HG02973 (cell line): ENCODE results near the gene FASN.
"Not testable (repeated sequence)": the region's sequence is repeated elsewhere in the genome, so short reads cannot be mapped to it uniquely, and the experiment has no call there.

Source experiments
- ATAC-seq: cut with Tn5 transposase; IDR thresholded peaks from one replicate; pipeline ENCODE4 v1.9.1; 2021; ENCODE audit warnings: moderate library complexity; ENCODE audit not compliant: unreplicated experiment

The FASN gene

DNA sequence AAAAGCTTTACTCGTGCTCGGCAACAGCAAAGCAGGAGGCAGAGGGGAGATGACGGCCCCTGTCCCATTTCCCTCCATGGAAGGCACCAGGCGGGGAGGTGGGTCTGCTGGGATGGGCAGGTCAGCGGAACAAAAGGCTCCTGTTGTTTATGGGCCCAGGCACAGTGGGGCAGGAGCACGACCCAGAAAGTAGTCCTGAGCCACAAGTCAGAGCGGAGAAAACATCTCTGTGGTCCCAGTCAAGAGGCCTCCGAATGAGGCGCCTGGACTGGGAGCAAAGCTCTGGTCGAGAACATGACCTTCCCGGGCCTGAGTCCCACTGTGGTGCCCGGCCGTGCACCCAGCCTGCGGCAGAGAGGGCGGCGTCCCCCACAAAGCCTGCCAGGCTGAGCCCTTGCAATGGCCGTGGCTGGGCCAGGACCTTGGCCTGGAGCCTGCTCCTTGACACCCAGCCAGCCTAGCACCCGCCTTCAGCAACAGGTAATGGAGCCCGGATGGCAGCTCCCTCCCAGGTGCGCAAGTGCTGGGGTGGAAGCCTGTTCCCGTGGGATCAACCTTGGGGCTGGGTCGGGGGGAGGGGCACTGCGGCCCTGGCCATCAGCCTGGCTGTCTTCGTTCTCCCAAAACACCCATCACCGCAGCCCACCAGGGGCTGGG, 50.0 kb downstream of the FASN start:
- no peak for ATAC-seq

DNA sequence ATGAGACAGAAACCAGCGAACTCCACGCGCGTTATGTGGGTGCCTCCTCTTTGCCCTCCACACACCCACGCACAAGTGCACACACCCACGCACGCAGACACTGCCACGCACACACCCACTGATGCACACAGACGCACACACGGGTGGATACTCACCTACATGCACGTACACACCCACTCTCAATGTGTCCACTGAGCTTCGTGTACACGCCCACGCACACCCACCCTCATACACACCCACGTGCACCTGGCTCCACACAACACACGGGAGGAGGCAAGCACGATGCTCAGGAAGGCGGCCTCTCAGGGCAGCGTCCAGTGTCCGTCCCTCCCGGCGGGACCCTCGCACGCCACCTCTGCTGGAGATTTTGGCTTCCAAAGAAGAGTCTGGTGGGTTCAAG, 50.7 kb downstream of the FASN start:
- no peak for ATAC-seq

DNA sequence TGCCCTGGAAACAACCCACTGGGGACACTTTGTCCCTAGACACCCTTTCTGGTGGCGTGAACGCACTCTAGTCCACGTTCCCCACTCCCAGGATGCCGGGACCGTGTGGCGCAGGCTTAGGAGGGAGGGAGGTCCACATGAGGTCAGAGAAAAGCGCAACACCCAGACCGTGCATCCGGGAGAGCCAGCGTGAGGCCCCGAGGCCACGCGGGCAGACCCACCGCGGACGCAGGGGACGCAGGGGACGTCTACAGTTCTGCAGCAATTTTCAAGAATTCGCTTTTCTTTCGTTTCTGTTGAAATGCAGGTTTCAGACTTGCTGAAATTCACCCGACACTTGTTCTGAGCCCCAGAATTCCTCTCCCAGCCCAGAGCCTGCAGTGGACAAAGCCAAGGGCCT, 51.1 kb downstream of the FASN start:
- no peak for ATAC-seq

DNA sequence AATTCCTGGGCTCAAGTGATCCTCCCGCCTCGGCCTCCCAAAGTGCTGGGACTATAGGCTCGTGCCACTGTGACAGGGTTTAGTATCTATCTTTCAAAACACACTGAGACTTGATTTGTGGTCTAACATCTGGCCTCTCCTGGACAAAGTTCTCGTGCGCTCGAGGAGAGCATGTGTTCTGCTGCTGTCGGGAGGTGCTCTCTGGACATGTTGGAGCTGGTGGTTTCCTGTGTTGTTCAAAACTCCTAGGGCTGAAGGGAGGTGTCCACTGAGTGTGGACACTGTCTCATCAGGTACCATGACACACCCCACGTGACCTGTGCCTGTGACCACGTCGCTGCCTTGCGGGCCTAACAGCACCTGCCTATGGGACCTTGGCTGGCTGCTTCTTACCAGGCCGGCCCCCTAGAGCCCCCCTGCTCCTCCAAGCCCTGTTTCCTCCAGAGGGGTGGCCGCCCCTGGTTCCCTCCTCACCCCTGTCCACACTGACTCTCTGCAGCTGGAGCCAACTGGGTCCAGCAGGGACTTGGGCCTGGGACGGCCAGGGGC, 52.0 kb downstream of the FASN start:
- ATAC-seq, result no peak

GRCh38 chr17:82043507-82043906, 54.5 kb downstream of the FASN start:
- no peak for ATAC-seq

GRCh38 chr17:82042649-82043048, 55.4 kb downstream of the FASN start:
- no peak for ATAC-seq

DNA sequence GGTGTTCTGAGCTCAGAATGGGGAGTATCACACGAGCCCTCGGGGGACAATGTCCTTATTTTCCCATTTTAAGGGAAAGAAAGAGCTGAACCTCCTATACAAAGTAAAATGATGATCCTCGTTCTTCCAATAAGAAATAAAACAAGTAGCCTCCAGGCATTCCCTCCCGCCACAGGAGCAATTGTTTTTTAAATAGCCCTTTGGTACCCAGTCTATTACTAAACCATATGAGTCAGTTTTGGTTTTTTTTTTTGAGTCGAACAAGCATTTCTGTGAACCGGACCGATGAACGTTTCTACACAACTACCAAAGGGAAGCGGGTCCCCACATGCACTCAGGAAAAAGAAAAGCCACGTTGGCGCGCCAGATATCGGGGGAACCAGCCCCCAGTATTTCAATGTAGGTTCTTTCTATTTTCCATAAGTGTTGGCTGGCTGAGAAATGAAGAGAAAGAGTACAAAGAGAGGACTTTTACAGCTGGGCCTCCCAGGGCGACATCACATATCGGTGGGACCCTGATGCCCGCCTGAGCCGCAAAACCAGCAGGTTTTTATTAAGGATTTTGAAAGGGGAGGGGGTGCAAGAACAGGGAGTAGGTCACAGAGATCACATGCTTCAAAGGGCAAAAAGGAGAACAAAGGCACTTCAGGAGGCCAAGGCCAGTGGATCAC, 56.8 kb downstream of the FASN start:
- no peak for ATAC-seq

DNA sequence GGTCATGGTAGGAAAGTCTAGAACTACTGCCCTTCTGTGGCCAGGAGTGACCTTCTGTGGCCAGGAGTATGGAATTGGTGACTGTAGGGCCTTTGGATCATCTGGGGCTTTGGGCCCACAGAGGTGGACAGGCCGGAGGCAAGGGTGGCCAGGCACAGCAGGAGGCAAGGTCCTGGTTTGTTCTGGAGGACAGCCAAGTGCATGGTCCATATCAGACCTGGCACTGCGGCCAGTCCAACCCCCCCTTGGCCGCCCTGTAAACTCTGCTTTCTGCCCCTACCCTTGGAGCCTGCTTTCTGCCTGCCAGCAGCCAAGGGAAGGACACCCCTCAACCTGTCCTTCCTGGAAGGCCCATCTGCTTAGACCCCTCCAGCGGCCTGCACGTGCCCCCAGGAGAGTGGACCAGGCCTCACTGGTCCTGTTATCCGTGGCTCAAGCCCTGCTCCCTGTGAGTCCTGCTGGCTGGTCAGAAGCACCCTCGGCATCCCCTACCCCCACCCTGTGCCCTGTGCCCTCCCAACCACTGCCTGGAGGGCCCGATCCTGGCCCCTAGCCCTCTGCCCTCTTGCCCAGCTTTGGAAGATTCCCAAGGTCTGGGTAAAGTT, 58.2 kb downstream of the FASN start:
- no peak for ATAC-seq

- not testable (repeated sequence) for ATAC-seq
These were observed 59.1 kb downstream of the FASN start for GRCh38 chr17:82038796-82039409.

DNA sequence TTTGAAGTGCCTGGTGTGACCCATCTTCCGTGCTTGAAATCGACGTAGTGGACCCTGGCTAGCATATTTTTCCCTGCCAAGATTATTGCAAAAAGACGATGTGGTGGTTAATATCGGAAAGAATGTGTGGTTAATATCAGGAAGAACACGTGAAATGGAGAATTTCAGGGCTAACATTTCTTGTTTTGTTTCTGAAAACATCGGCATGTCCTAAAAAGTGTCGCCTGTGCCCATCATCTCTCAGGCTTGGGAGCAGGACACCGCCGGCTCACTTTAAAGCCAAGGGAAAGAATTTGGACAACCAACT, 60.2 kb downstream of the FASN start:
- ATAC-seq, result no peak

DNA sequence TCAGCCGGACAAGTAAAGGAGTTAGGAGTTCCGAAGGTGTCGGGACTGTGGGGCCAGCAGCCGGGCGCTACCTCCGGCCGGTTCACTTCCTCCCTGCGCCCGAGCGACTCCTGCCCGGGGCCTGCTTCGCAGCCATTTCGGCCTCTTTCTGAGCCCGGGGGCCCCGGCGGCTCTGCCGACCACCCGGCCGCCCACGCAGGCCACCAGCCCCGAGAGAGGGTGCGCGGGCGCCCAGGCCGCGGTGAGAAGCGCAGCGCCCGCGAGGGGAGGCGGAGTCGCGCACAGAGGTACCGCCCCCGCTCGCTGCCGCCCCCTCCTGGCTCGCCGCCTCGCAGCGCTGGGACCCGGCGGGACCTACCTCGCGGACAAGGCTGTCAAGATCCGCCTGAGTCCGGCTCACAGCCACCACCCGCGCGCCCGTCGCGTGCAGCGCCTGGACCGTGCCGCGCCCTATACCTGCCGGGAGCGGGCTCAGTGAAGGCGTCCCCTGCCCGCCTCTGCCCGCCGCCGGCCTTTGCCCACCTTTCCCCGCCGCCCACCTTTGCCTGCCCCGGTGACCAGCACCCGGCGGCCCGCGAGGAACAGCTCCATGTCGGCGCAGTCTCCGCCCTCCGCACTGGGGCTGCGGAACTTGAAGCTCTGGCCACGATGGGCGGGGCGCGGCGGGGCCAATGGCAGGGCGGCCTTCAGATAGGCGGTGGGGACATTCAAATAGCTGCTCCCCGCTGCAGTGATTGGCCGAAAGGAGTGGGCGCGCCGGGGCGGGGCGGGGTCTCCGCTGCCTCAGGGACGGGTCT, 60.7 kb downstream of the FASN start, which contains the start of gene DCXR:
TSS of gene DCXR (minus strand) at position 606 of the 797 bp plus-strand sequence. CDS start at position 591, 15 bp downstream.
- ATAC-seq, result peak; percentile 87

DNA sequence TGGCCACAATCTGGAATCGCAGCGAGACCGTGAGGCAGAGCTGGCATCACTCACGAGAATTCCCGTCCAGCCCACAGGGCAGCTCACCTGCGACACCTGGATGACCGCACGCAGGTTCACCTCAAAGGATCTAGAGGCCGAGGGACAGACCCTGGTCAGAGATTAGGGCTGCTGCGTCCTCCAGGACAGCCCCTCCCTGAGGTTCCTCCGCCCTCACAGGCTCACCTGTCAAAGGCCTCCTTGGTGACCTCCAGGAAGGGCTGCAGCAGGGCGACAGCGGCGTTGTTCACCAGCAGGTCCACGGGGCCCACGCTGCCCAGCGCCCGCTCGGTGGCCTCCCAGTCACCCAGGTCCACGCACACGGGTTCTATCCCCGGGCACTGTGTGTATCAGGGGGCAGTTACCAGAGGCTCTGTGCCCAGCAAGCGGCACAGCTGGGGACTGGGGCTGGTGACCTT, 61.4 kb downstream of the FASN start:
- ATAC-seq, result no peak

DNA sequence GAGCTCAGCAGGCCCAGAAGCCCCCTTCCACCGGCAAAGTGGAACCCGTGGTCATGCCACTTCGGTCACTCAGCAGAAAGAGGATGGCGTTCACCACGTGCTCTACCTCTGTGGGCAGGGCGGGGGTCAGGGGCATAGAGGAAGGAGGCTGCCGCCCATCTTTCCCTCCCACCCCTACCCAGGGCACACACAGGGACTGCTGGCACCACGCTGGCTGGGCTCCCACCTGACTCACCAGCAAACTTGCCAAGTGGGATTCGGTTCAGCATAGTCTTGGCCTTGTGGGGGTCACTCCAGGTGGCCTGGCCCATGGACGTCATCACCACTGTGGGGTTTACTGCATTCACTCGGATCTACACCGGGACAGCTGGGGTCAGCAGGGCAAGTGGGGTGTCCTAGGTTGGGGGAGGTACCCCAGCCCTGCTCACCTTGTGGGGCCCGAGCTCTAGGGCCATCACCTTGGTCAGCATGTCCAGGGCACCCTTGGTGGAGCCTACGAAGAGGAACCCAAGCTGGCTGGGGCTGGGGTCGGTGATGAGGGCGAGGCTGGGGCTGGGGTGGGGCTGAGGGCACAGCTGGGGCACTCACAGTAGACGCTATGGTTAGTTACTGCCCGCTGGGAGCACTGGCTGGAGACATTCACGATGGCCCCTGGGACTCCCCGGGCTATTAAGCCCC, 61.9 kb downstream of the FASN start:
- ATAC-seq, result no peak

- ATAC-seq, result no peak
These were observed 62.5 kb downstream of the FASN start for GRCh38 chr17:82035488-82035887.

DNA sequence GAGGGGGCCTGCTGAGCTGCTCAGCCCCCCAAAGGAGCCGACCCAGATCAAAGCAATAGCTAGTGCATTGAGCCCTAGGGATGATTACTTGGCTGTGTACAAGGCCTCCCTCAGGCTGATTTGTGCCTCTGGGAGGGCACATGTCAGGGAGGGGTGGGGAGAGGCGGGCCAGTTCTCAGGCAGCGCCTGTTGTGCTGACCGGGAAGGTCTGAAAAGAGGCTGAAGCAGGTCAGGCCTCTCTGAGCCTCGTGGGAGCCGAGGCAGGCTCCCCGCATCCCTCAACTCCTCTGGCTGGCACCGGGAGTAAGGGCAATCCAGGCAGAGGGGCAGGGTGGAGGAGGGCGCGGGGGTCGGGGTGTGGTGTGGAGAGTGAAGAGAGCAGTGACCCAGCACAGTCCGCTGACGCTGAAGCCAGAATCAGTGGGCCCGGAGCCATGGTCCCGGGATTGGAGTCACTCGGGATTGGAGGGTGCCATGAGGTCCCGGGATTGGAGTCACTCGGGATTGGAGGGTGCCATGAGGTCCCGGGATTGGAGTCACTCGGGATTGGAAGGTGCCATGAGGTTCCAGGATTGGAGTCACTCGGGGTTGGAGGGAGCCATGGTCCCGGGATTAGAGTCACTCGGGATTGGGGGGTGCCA, 63.5 kb downstream of the FASN start:
- ATAC-seq, result no peak

GRCh38 chr17:82033359-82034085, 64.5 kb downstream of the FASN start:
- no peak for ATAC-seq

DNA sequence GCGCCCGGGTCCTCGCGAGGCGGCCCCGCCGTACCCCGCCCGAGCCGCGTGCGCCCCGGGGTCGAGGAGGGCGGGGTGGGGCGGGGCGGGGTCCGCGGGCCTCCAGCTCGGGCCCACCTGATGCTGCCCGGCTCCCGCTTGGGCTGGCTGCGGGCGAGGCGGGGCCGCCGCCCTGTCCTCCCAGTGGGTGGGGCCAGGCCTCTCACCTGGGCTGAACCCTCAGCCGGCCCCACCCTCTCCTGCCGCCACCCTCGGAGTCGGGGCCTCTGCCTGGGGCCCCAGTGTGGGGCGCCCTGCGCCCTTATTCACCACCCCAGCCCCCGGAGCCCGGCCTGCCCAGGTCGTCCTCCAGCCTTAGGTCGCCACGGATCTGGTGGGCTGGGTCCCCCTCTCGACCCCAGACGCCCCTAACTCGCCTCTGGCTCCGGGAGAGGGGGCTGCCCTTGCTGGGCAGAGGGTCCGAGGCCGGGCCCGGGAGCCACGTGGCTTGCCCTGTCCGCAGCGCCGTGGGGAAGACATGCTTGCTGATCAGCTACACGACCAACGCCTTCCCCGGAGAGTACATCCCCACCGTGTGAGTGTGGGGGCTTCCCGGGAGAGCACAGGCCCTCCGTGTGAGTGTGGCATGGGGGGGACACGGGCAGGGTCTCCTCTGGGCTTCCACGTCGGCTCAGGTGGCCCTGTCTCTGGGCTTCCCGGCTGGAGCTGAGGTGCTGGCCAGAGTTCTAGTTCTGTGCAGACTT, 66.0 kb downstream of the FASN start:
- ATAC-seq, result no peak

- ATAC-seq, result no peak
These were observed 66.6 kb downstream of the FASN start, which contains the start of gene RAC3 for GRCh38 chr17:82031303-82031884. TSS of gene RAC3 (plus strand) at chr17:82031678. CDS start at chr17:82031762, 84 bp downstream.
